ENCODE data around the gene SPSB1. TPM values are rescaled to one million over a fixed set of nuclear protein-coding genes. Genes with fewer than 3 reads are reported as not detected.

SPSB1 gene
- total RNA-seq, 1 experiment from 2014 or later: 33.8 TPM

GRCh38 chr1:9305216-9305615 is 12.5 kb downstream of the SPSB1 start:
- H3K4me1 ChIP-seq (replicated peaks; ENCODE audit: insufficient read depth): peaks cover 38% of the 10 kb centered on the region
- H3K79me2 ChIP-seq (ENCODE audit: low read depth): peaks cover 91% of the 10 kb centered on the region
- no peak overlapping the region for H2AFZ ChIP-seq
- no peaks in the 10 kb centered on the region for H3K27me3 ChIP-seq (ENCODE audit: insufficient read depth, low read depth)
- peaks cover 23% of the 10 kb centered on the region for H3F3A ChIP-seq (ENCODE audit: insufficient read depth, low read depth)
- no peak for DNase-seq
- TF ChIP-seq EZH2 (IDR thresholded peaks at IDR 0.05; ENCODE audit: low read depth): no peak
- TF ChIP-seq CTCF (conservative IDR thresholded peaks at IDR 0.05): no peak
- CTCF ChIA-PET: no interaction called here
- H3K9me2 ChIP-seq (ENCODE audit: insufficient read depth): no peaks in the 10 kb centered on the region
- no peaks in the 10 kb centered on the region for H3K36me3 ChIP-seq (ENCODE audit: low read depth)
- H3K4me3 ChIP-seq: no peak overlapping the region
- no peaks in the 10 kb centered on the region for H3K9me3 ChIP-seq (ENCODE audit: insufficient read depth, low read depth)
- H4K20me1 ChIP-seq (ENCODE audit: insufficient read depth): no peaks in the 10 kb centered on the region
- H3K27ac ChIP-seq: no peak overlapping the region
- no TSS peak for BruUV-seq (replicated peaks)
- POLR2A ChIA-PET (ENCODE audit: unreplicated experiment): no interaction called here
- intact Hi-C loops (cut with micrococcal nuclease; ENCODE audit: unreplicated experiment): no loop called here
- H3K4me2 ChIP-seq: no peak overlapping the region

GRCh38 chr1:9306006-9306405 is 13.3 kb downstream of the SPSB1 start:
- Histone ChIP-seq H3F3A (ENCODE audit: insufficient read depth, low read depth) (peaks cover 15% of the 10 kb centered on the region; the same call in 1 of the 2 replicates), H2AFZ (no peak overlapping the region), H3K4me3 (no peak overlapping the region), H3K36me3 (ENCODE audit: low read depth) (no peaks in the 10 kb centered on the region), H3K4me2 (no peak overlapping the region), H3K79me2 (ENCODE audit: low read depth) (peaks cover 88% of the 10 kb centered on the region), H3K27ac (no peak overlapping the region), H3K9me3 (ENCODE audit: insufficient read depth, low read depth) (no peaks in the 10 kb centered on the region), H3K9me2 (ENCODE audit: insufficient read depth) (no peaks in the 10 kb centered on the region), H4K20me1 (ENCODE audit: insufficient read depth) (no peaks in the 10 kb centered on the region), H3K27me3 (ENCODE audit: insufficient read depth, low read depth) (no peaks in the 10 kb centered on the region), H3K4me1 (replicated peaks; ENCODE audit: insufficient read depth) (peaks cover 30% of the 10 kb centered on the region)
- TF ChIP-seq CTCF (conservative IDR thresholded peaks at IDR 0.05): no peak
- TF ChIP-seq EZH2 (IDR thresholded peaks at IDR 0.05; ENCODE audit: low read depth): no peak
- intact Hi-C loops (cut with micrococcal nuclease; ENCODE audit: unreplicated experiment): no loop called here
- DNase-seq: no peak
- ChIA-PET CTCF (no interaction called here), POLR2A (ENCODE audit: unreplicated experiment) (no interaction called here)
- no TSS peak for BruUV-seq (replicated peaks)

GRCh38 chr1:9307303-9307702 is 14.6 kb downstream of the SPSB1 start:
- H3F3A ChIP-seq (ENCODE audit: insufficient read depth, low read depth): peaks cover 12% of the 10 kb centered on the region; the same call in 1 of the 2 replicates
- H3K4me1 ChIP-seq (replicated peaks; ENCODE audit: insufficient read depth): peaks cover 17% of the 10 kb centered on the region
- CTCF ChIA-PET: no interaction called here
- H3K36me3 ChIP-seq (ENCODE audit: low read depth): no peaks in the 10 kb centered on the region
- POLR2A ChIA-PET (ENCODE audit: unreplicated experiment): no interaction called here
- no peaks in the 10 kb centered on the region for H3K9me2 ChIP-seq (ENCODE audit: insufficient read depth)
- intact Hi-C loops (cut with micrococcal nuclease; ENCODE audit: unreplicated experiment): no loop called here
- DNase-seq: no peak
- BruUV-seq (replicated peaks): no TSS peak
- peaks cover 75% of the 10 kb centered on the region for H3K79me2 ChIP-seq (ENCODE audit: low read depth)
- H2AFZ ChIP-seq: no peak overlapping the region
- H3K9me3 ChIP-seq (ENCODE audit: insufficient read depth, low read depth): no peaks in the 10 kb centered on the region
- H3K27ac ChIP-seq: no peak overlapping the region
- no peaks in the 10 kb centered on the region for H3K27me3 ChIP-seq (ENCODE audit: insufficient read depth, low read depth)
- no peak overlapping the region for H3K4me2 ChIP-seq
- H3K4me3 ChIP-seq: no peak overlapping the region
- H4K20me1 ChIP-seq (ENCODE audit: insufficient read depth): no peaks in the 10 kb centered on the region
- TF ChIP-seq EZH2 (IDR thresholded peaks at IDR 0.05; ENCODE audit: low read depth) (no peak), CTCF (conservative IDR thresholded peaks at IDR 0.05) (no peak)
